ENCODE measurements around the gene WDPCP. TPM values are rescaled to one million over a fixed set of nuclear protein-coding genes. Genes with fewer than 3 reads are reported as not detected.

WDPCP gene
- total and polyA plus RNA-seq, 5 donors from 2014 or later: 2.9 to 9.4 (median 3.9) TPM

DNA sequence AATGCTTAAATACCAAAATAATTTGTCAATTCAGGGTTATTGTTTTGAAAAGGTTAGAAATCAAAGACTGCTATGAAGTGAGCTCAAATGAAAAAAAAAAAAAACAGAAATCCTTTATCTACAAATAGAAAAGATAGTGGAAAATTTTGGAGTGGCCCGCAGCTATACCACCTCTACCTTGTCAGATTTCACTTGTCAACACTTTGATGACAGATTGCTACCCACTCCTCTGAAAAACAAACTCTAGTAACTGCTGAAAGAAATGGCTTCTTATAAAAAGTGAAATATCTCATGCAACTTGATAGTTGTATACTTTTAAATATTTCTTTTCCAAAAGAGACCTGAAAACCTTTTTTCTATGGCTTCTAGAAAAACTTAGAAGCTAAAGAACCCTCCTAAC, 84.5 kb downstream of the WDPCP start:
- Histone ChIP-seq H3K27ac (ENCODE audit: insufficient read depth, low read length, poor library complexity, severe bottlenecking) (no peak overlapping the region), H3K36me3 (ENCODE audit: control insufficient read depth, insufficient read depth, low read length) (no peaks in the 10 kb centered on the region), H3K27me3 (ENCODE audit: control insufficient read depth, insufficient read depth, low read length) (no peaks in the 10 kb centered on the region), H3K9me3 (ENCODE audit: control insufficient read depth in 2 of 2, low read length in 2 of 2) (no peaks in the 10 kb centered on the region), H3K4me1 (ENCODE audit: control insufficient read depth, insufficient read depth, low read length, poor library complexity, severe bottlenecking) (no peaks in the 10 kb centered on the region), H3K4me3 (ENCODE audit: low read depth, low read length) (no peak overlapping the region)
- H3K4me1 Mint-ChIP-seq: peaks cover 8 to 16% (median 12%) of the 10 kb centered on the region in 4 donors
- H3K27me3 Mint-ChIP-seq: peaks cover 9% of the 10 kb centered on the region
- ATAC-seq (ENCODE audit: low read depth in 2 of 2) (no peak), DNase-seq (no peak)
- H3K4me3 Mint-ChIP-seq: no peak overlapping the region
- peaks cover 0 to 11% (median 4%) of the 10 kb centered on the region in 7 donors for H3K9me3 Mint-ChIP-seq
- no peak overlapping the region for H3K27ac Mint-ChIP-seq
- H3K36me3 Mint-ChIP-seq: peaks cover 5% of the 10 kb centered on the region

DNA sequence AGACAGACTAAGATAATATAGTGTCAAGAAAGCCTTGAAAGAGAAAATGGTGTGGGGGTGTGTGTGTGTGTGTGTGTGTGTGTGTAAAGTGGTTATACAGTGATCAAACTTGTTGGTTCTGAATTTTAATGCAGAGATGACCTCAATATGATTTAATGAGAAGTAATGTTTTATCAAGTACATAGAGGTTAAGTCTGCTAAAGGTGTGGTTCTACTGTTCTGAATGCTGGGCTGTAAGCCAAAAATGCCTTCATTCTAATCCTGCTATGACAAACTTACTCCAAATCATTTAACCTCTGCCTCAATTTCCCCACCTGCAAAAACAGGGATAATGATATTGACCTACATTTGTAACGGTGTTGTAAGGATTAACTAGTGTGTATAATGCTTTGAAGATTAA, 87.9 kb downstream of the WDPCP start:
- Mint-ChIP-seq H3K9me3 (no peaks in the 10 kb centered on the region), H3K27me3 (peaks cover 4% of the 10 kb centered on the region)

DNA sequence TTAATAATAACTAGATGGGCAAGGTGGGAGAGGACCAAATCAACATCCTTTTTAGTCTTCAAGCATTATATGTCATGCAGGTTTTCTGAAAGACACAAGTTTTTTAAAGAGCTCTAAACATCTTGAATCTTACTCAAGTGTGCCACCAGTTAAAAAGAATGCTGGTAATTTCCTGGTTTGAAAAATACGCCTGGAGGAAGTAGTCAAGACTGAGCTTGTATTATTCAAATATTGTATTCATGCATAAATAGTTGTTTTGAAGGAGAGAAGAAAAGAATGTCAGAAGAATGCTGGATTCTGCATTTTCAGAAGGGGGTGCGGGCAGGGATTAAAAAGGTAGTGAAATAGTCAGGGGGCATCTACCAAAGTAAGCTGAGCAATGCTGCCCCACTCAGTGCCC, 90.7 kb downstream of the WDPCP start:
- peaks cover 0 to 1% (median 0%) of the 10 kb centered on the region in 7 donors for H3K9me3 Mint-ChIP-seq
- DNase-seq (no peak), ATAC-seq (ENCODE audit: low read depth in 2 of 2) (no peak)
- H3K4me1 Mint-ChIP-seq: peaks cover 0 to 11% (median 3%) of the 10 kb centered on the region in 4 donors
- H3K36me3 ChIP-seq (ENCODE audit: control insufficient read depth, insufficient read depth, low read length): no peaks in the 10 kb centered on the region
- H3K27ac ChIP-seq (ENCODE audit: insufficient read depth, low read length, poor library complexity, severe bottlenecking): no peak overlapping the region
- peaks cover 4% of the 10 kb centered on the region for H3K36me3 Mint-ChIP-seq
- no peaks in the 10 kb centered on the region for H3K4me1 ChIP-seq (ENCODE audit: control insufficient read depth, insufficient read depth, low read length, poor library complexity, severe bottlenecking)
- H3K9me3 ChIP-seq (ENCODE audit: control insufficient read depth in 2 of 2, low read length in 2 of 2): no peaks in the 10 kb centered on the region
- no peak overlapping the region for H3K4me3 ChIP-seq (ENCODE audit: low read depth, low read length)
- H3K4me3 Mint-ChIP-seq: no peak overlapping the region
- H3K27ac Mint-ChIP-seq: no peak overlapping the region
- no peaks in the 10 kb centered on the region for H3K27me3 ChIP-seq (ENCODE audit: control insufficient read depth, insufficient read depth, low read length)
- peaks cover 4% of the 10 kb centered on the region for H3K27me3 Mint-ChIP-seq

More for the DNA sequence above, 87.9 kb downstream of the WDPCP start:
- no peaks in the 10 kb centered on the region for H3K9me3 ChIP-seq (ENCODE audit: control insufficient read depth in 2 of 2, low read length in 2 of 2)
- no peaks in the 10 kb centered on the region for H3K36me3 ChIP-seq (ENCODE audit: control insufficient read depth, insufficient read depth, low read length)
- H3K27me3 ChIP-seq (ENCODE audit: control insufficient read depth, insufficient read depth, low read length): no peaks in the 10 kb centered on the region
- Mint-ChIP-seq H3K4me1 (peaks cover 0 to 11% (median 5%) of the 10 kb centered on the region in 4 donors), H3K36me3 (no peaks in the 10 kb centered on the region), H3K27ac (no peak overlapping the region), H3K4me3 (no peak overlapping the region)
- no peak for ATAC-seq (ENCODE audit: low read depth in 2 of 2)
- H3K4me1 ChIP-seq (ENCODE audit: control insufficient read depth, insufficient read depth, low read length, poor library complexity, severe bottlenecking): no peaks in the 10 kb centered on the region
- H3K4me3 ChIP-seq (ENCODE audit: low read depth, low read length): no peak overlapping the region
- DNase-seq: no peak
- H3K27ac ChIP-seq (ENCODE audit: insufficient read depth, low read length, poor library complexity, severe bottlenecking): no peak overlapping the region

DNA sequence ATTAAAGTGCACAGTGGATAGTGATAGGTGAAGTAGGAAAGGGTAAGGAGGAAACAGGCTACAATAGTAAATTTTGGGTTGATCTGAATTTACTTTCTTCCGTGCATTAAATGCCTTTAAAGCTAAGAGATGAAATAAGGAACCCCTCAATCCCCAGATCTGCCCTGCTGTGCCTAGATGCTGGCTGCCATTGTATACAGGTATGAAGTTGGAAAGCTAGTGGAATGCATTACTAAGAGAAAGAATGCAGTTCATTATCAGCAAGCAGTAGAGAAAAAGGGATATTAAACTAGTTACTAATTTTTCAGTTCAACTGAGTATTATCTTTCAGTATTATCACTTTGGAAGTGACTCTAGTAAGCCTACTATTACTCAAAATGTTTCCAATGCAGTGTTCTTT, 93.3 kb downstream of the WDPCP start:
- peaks cover 8% of the 10 kb centered on the region for H3K36me3 Mint-ChIP-seq
- DNase-seq (no peak), ATAC-seq (ENCODE audit: low read depth in 2 of 2) (no peak)
- peaks cover 0 to 1% (median 0%) of the 10 kb centered on the region in 7 donors for H3K9me3 Mint-ChIP-seq
- no peak overlapping the region for H3K4me3 Mint-ChIP-seq
- no peak overlapping the region for H3K27ac Mint-ChIP-seq
- Histone ChIP-seq H3K27ac (ENCODE audit: insufficient read depth, low read length, poor library complexity, severe bottlenecking) (no peak overlapping the region), H3K9me3 (ENCODE audit: control insufficient read depth in 2 of 2, low read length in 2 of 2) (no peaks in the 10 kb centered on the region), H3K4me3 (ENCODE audit: low read depth, low read length) (no peak overlapping the region), H3K4me1 (ENCODE audit: control insufficient read depth, insufficient read depth, low read length, poor library complexity, severe bottlenecking) (no peaks in the 10 kb centered on the region), H3K36me3 (ENCODE audit: control insufficient read depth, insufficient read depth, low read length) (no peaks in the 10 kb centered on the region), H3K27me3 (ENCODE audit: control insufficient read depth, insufficient read depth, low read length) (no peaks in the 10 kb centered on the region)
- H3K27me3 Mint-ChIP-seq: peaks cover under 1% of the 10 kb centered on the region
- H3K4me1 Mint-ChIP-seq: peaks cover 0 to 11% (median 3%) of the 10 kb centered on the region in 4 donors

DNA sequence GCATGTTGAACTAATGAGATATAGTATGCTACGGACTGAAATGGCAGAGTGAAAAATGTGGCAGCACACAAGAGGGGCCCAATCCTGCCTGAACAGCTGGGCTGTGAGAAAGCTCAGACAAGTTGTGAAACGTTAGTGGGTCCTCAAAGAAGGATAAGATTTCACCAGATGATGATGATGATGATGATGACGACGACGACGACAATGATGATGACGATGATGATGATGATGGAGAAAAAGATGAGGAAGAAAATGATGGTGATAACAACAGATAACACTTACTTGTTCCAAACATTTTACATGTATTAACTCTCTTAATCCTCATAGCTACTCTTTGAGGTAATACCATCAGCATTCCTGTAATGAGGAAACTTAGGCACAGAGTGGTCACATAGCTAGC, 94.2 kb downstream of the WDPCP start:
- no peaks in the 10 kb centered on the region for H3K4me1 ChIP-seq (ENCODE audit: control insufficient read depth, insufficient read depth, low read length, poor library complexity, severe bottlenecking)
- Mint-ChIP-seq H3K27me3 (no peaks in the 10 kb centered on the region), H3K4me1 (peaks cover 0 to 9% (median 3%) of the 10 kb centered on the region in 4 donors), H3K27ac (no peak overlapping the region), H3K9me3 (peaks cover 0 to 1% (median 0%) of the 10 kb centered on the region in 7 donors), H3K4me3 (no peak overlapping the region), H3K36me3 (peaks cover 9% of the 10 kb centered on the region)
- H3K27me3 ChIP-seq (ENCODE audit: control insufficient read depth, insufficient read depth, low read length): no peaks in the 10 kb centered on the region
- ATAC-seq (ENCODE audit: low read depth in 2 of 2) (no peak), DNase-seq (no peak)
- no peaks in the 10 kb centered on the region for H3K9me3 ChIP-seq (ENCODE audit: control insufficient read depth in 2 of 2, low read length in 2 of 2)
- H3K4me3 ChIP-seq (ENCODE audit: low read depth, low read length): no peak overlapping the region
- H3K36me3 ChIP-seq (ENCODE audit: control insufficient read depth, insufficient read depth, low read length): no peaks in the 10 kb centered on the region
- no peak overlapping the region for H3K27ac ChIP-seq (ENCODE audit: insufficient read depth, low read length, poor library complexity, severe bottlenecking)

DNA sequence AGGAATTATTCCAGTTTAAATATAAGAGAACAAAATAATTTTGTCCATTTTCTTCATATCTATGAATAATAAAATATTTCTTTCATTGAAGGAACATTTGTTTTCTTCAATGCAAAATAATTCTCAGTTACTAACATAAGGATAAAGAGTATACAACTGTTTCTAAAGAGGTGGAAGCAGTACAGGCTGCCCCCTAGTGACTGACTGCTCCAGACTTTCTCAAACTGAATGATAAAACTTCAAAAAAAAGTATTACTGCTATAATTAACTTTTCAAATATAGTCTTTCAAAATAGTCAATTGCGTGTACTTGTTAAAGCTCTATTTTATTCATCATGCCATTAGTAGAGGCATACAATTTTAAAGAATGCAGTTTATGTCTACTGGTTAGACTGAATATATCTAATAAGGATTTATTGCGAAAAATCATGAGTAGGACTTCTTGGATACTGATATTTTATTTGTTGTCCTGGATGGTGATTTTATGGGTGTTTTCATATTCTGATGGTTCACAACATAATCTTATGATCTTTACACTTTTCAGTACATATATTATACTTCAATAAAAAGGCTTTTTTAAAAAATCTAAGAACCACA, 100.1 kb downstream of the WDPCP start:
- no peaks in the 10 kb centered on the region for H3K4me1 ChIP-seq (ENCODE audit: control insufficient read depth, insufficient read depth, low read length, poor library complexity, severe bottlenecking)
- no peak overlapping the region for H3K27ac ChIP-seq (ENCODE audit: insufficient read depth, low read length, poor library complexity, severe bottlenecking)
- H3K9me3 ChIP-seq (ENCODE audit: control insufficient read depth in 2 of 2, low read length in 2 of 2): no peaks in the 10 kb centered on the region
- ATAC-seq (ENCODE audit: low read depth in 2 of 2) (no peak), DNase-seq (peak in 1 of 3 donors; percentile 41)
- H3K36me3 Mint-ChIP-seq: peaks cover 15% of the 10 kb centered on the region
- H3K27ac Mint-ChIP-seq: no peak overlapping the region
- no peaks in the 10 kb centered on the region for H3K27me3 Mint-ChIP-seq
- no peaks in the 10 kb centered on the region for H3K9me3 Mint-ChIP-seq
- peaks cover 0 to 6% (median 0%) of the 10 kb centered on the region in 4 donors for H3K4me1 Mint-ChIP-seq
- no peak overlapping the region for H3K4me3 Mint-ChIP-seq
- no peak overlapping the region for H3K4me3 ChIP-seq (ENCODE audit: low read depth, low read length)
- no peaks in the 10 kb centered on the region for H3K36me3 ChIP-seq (ENCODE audit: control insufficient read depth, insufficient read depth, low read length)
- no peaks in the 10 kb centered on the region for H3K27me3 ChIP-seq (ENCODE audit: control insufficient read depth, insufficient read depth, low read length)

DNA sequence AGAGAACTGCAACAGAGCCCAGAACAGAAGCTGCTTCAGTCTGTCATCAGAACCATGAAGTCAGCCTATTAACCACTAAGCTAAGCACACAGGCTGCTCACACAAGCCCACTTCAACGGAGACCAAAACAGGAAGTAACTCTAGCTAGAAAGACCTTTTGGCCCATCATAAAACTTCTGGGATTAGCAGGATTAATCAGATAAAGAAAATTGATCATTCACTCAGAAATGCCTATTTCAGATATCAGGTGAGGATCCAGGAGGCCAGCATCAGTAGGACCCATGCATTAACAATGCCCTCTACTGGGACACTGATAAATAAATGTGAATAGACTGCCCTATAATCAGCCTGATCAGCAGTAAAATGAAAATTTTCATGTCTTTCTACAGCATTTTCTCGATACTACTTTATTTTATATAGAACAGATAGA, 101.4 kb downstream of the WDPCP start:
- peak overlapping the region in 1 of 3 donors; percentile 60 for H3K27ac Mint-ChIP-seq
- Histone ChIP-seq H3K36me3 (ENCODE audit: control insufficient read depth, insufficient read depth, low read length) (no peaks in the 10 kb centered on the region), H3K4me1 (ENCODE audit: control insufficient read depth, insufficient read depth, low read length, poor library complexity, severe bottlenecking) (no peaks in the 10 kb centered on the region), H3K4me3 (ENCODE audit: low read depth, low read length) (no peak overlapping the region), H3K27me3 (ENCODE audit: control insufficient read depth, insufficient read depth, low read length) (no peaks in the 10 kb centered on the region), H3K27ac (ENCODE audit: insufficient read depth, low read length, poor library complexity, severe bottlenecking) (no peak overlapping the region), H3K9me3 (ENCODE audit: control insufficient read depth in 2 of 2, low read length in 2 of 2) (no peaks in the 10 kb centered on the region)
- no peaks in the 10 kb centered on the region for H3K9me3 Mint-ChIP-seq
- no peak for ATAC-seq (ENCODE audit: low read depth in 2 of 2)
- peaks cover 23% of the 10 kb centered on the region for H3K36me3 Mint-ChIP-seq
- peaks cover 0 to 6% (median 0%) of the 10 kb centered on the region in 4 donors for H3K4me1 Mint-ChIP-seq
- H3K27me3 Mint-ChIP-seq: no peaks in the 10 kb centered on the region
- H3K4me3 Mint-ChIP-seq: no peak overlapping the region
- no peak for DNase-seq

DNA sequence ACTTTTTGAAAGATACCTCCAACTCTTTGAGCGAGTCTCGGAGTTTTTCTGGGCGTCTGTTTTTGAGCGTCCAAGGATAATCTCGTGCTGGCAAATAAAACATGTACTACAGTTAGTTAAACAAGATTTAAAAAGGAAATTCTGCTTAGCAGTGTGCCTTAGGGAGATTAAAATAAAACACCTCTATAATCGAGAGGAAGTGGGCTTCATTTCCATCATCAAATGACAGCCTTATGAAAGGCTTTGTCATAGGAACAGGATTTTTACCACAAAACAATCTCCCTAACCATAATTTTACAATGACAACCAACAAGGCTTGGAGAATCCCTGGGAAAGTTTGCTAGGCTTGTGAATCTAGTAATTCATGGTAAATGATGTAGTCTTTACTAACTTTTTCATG, 103.4 kb downstream of the WDPCP start:
- ATAC-seq (ENCODE audit: low read depth in 2 of 2) (no peak), DNase-seq (no peak)
- no peaks in the 10 kb centered on the region for H3K9me3 Mint-ChIP-seq
- no peaks in the 10 kb centered on the region for H3K36me3 ChIP-seq (ENCODE audit: control insufficient read depth, insufficient read depth, low read length)
- H3K4me1 ChIP-seq (ENCODE audit: control insufficient read depth, insufficient read depth, low read length, poor library complexity, severe bottlenecking): no peaks in the 10 kb centered on the region
- no peak overlapping the region for H3K27ac Mint-ChIP-seq
- peaks cover 28% of the 10 kb centered on the region for H3K36me3 Mint-ChIP-seq
- H3K4me3 ChIP-seq (ENCODE audit: low read depth, low read length): no peak overlapping the region
- no peaks in the 10 kb centered on the region for H3K27me3 ChIP-seq (ENCODE audit: control insufficient read depth, insufficient read depth, low read length)
- peaks cover 0 to 3% (median 0%) of the 10 kb centered on the region in 4 donors for H3K4me1 Mint-ChIP-seq
- no peak overlapping the region for H3K4me3 Mint-ChIP-seq
- H3K27me3 Mint-ChIP-seq: no peaks in the 10 kb centered on the region
- H3K27ac ChIP-seq (ENCODE audit: insufficient read depth, low read length, poor library complexity, severe bottlenecking): no peak overlapping the region
- no peaks in the 10 kb centered on the region for H3K9me3 ChIP-seq (ENCODE audit: control insufficient read depth in 2 of 2, low read length in 2 of 2)

Data from CD4-positive, CD25-positive, alpha-beta regulatory T cell (primary cell).